ENCODE results near the gene MARK1. TPM values are rescaled to one million over a fixed set of nuclear protein-coding genes. Genes with fewer than 3 reads are reported as not detected.

MARK1 gene
- total RNA-seq, 2 experiments from 2014 or later: not detected

DNA sequence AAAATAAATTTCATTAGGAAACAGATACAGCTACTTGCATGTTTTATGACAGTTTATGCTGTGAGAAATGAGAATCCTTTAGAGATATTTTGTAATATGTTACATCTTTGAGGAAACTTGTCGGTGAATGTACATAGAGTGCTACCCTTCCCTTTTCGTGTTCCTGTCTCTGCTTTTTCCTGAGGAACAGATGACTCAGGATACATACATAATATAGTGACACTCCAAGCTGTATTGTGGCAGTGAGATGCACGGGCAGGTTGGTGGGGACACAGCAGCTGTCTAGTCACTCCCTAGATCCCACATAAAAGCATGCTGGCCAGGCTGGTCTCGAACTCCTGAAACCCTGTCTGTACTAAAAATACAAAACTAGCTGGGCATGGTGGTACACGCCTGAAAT lies 20.9 kb upstream of the MARK1 start:
- Mint-ChIP-seq H3K27me3 (peaks cover 10% of the 10 kb centered on the region), H3K36me3 (ENCODE audit: low read depth) (no peaks in the 10 kb centered on the region), H3K27ac (no peak overlapping the region), H3K4me3 (no peak overlapping the region), H3K4me1 (no peaks in the 10 kb centered on the region), H3K9me3 (ENCODE audit: low read depth) (no peaks in the 10 kb centered on the region)
- intact Hi-C loops (cut with DNase I, micrococcal nuclease): no loop called here
- ChIA-PET CTCF (no interaction called here), POLR2A (no interaction called here)
- ATAC-seq (no peak), DNase-seq (no peak)

DNA sequence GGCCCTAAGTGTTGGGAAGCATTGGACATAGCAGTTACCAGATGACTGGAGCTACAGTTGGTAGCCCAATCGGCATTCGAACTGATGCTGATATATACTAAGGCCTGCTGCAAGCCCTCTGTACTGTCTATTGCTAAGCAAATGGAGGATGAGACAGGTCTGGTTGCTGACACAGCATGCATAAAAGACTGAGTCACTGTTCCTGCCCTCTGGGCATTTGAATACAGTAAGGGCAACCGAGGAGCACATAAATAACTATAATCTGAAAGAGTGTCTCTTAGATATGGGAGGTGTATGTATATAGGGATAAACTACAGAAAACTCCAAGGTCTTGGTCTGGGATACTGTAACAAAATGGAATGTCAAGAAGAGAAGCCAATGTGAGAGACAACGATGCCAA lies 16.8 kb upstream of the MARK1 start:
- no peak for ATAC-seq
- no peaks in the 10 kb centered on the region for H3K36me3 Mint-ChIP-seq (ENCODE audit: low read depth)
- intact Hi-C loops (cut with DNase I, micrococcal nuclease): no loop called here
- H3K27me3 Mint-ChIP-seq: peaks cover 7% of the 10 kb centered on the region
- no peak for DNase-seq
- H3K27ac Mint-ChIP-seq: no peak overlapping the region
- ChIA-PET POLR2A (no interaction called here), CTCF (no interaction called here)
- H3K4me1 Mint-ChIP-seq: no peaks in the 10 kb centered on the region
- no peaks in the 10 kb centered on the region for H3K9me3 Mint-ChIP-seq (ENCODE audit: low read depth)
- no peak overlapping the region for H3K4me3 Mint-ChIP-seq

DNA sequence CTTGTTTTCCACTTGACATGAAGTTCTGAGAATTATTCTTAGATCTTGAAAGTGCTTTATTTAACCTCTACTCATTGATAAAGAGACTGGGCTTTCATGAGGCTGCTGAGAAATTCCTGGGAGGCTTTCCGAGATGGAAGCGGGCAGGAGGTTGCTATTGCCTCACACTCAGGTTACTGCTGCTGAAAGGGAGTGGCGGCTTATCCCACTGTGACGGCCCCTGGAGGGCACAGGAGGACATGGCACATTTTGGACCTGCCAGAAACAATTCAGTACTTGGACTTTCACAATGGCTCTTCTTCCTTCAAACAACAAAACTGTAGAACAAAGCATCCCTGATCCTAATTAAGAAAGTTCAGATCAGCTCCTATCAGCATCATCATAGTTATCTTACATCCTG lies 16.2 kb upstream of the MARK1 start:
- Mint-ChIP-seq H3K27me3 (peaks cover 9% of the 10 kb centered on the region), H3K36me3 (ENCODE audit: low read depth) (no peaks in the 10 kb centered on the region), H3K4me3 (no peak overlapping the region), H3K4me1 (no peaks in the 10 kb centered on the region), H3K27ac (no peak overlapping the region), H3K9me3 (ENCODE audit: low read depth) (no peaks in the 10 kb centered on the region)
- DNase-seq: no peak
- ChIA-PET POLR2A (no interaction called here), CTCF (interaction anchor here (1.2 kb wide), 1 partner anchor 10 kb away, joined by 4 read pairs; no protein-coding TSS in a partner anchor)
- ATAC-seq: no peak
- intact Hi-C loops (cut with DNase I, micrococcal nuclease): no loop called here

DNA sequence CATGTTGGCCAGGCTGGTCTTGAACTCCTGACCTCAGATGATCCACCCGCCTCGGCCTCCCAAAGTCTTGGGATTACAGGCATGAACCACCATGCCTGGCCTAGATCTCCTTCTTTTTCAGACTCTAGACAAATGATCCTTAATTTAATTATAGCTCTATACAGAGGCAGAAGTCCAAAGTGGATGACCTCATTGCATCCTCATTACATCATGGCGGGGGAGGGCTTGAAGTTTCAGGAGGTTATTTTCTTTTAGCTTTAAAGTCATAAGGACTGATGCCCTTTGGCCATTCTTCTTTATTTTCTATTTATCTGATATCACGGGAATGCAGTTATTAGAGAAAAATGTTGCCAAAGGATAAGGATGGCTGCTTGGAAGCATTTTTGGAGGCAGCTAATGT lies 14.1 kb upstream of the MARK1 start:
- CTCF ChIA-PET: no interaction called here
- Mint-ChIP-seq H3K4me1 (no peaks in the 10 kb centered on the region), H3K4me3 (no peak overlapping the region), H3K36me3 (ENCODE audit: low read depth) (no peaks in the 10 kb centered on the region), H3K27ac (no peak overlapping the region), H3K9me3 (ENCODE audit: low read depth) (no peaks in the 10 kb centered on the region), H3K27me3 (peaks cover 19% of the 10 kb centered on the region)
- DNase-seq (no peak), ATAC-seq (no peak)
- intact Hi-C loops (cut with DNase I, micrococcal nuclease): no loop called here
- POLR2A ChIA-PET: no interaction called here

DNA sequence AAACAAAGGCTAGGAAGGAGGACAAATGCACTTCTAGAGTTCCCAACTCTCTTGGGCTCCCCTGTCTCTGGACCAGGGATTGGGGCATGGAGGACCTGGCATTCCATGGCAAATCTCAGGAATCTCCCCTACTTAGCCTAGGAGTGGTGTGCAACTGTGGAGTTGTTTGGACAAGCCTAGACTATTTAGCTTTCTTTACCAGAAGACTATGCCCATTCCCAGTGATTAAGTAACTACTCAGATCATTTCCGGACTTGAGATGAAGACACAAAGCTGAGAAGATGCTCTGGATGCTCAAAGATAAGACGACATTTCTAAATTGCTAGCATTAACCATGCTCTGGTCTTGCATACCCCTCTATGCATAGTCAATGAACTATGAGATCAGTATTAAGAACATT lies 13.7 kb upstream of the MARK1 start:
- Mint-ChIP-seq H3K9me3 (ENCODE audit: low read depth) (no peaks in the 10 kb centered on the region), H3K27ac (no peak overlapping the region), H3K4me1 (no peaks in the 10 kb centered on the region), H3K36me3 (ENCODE audit: low read depth) (no peaks in the 10 kb centered on the region), H3K27me3 (peaks cover 22% of the 10 kb centered on the region), H3K4me3 (no peak overlapping the region)
- no peak for DNase-seq
- no peak for ATAC-seq
- intact Hi-C loops (cut with DNase I, micrococcal nuclease): no loop called here
- CTCF ChIA-PET: no interaction called here
- POLR2A ChIA-PET: no interaction called here

DNA sequence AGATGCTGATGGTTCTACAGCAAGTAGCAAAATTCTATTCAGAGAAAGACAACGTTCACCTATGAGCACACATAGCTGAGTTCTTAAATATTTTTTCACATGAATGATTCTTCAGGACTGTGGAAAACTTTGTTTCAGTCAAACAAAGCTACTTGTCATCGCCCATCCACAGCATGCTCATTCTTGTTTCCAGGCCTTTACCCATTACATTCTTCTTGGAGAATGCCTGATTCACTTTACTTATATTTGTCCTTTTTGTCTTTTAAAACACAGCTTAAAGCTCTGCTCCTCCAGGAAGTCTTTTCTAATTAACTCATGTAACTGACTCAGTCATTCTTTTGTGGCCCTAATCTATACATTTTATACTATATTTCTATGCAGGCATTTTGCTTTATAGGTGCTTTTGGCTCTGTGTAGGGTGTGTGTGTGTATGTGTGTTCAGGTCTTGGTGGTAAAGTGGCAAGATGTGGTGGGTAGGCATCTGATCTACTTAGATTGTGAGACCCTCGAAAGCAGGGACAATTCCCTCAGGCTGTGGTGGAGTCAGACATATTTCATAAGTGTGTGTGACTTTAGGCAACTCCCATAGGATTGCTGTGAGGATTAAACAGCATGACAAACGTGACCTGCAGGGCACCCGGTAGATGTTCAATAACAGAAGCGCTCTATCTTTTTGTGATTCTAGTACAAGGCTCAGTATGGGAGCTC lies 11.8 kb upstream of the MARK1 start:
- peaks cover 27% of the 10 kb centered on the region for H3K27me3 Mint-ChIP-seq

DNA sequence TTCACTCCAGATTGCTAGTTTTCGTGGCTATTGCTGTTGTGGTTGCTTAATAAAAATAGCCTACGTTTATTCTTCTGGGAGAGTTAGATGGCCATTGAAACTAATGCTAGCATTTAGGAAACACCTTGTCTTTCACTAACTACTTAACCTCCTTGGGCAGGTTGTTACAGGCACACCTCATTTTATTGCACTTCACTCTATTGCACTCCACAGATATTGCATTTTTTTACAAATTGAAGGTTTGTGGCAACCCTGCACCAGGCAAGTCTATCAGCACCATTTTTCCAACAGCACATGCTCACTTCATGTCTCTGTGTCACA lies 11.3 kb upstream of the MARK1 start:
- ChIA-PET POLR2A (no interaction called here), CTCF (no interaction called here)
- H3K4me1 Mint-ChIP-seq: no peaks in the 10 kb centered on the region
- no peak overlapping the region for H3K27ac Mint-ChIP-seq
- DNase-seq (no peak), ATAC-seq (no peak)
- intact Hi-C loops (cut with DNase I, micrococcal nuclease): no loop called here
- H3K4me3 Mint-ChIP-seq: no peak overlapping the region
- peaks cover 27% of the 10 kb centered on the region for H3K27me3 Mint-ChIP-seq
- no peaks in the 10 kb centered on the region for H3K9me3 Mint-ChIP-seq (ENCODE audit: low read depth)
- H3K36me3 Mint-ChIP-seq (ENCODE audit: low read depth): no peaks in the 10 kb centered on the region

More for the DNA sequence above, 11.8 kb upstream of the MARK1 start:
- no peaks in the 10 kb centered on the region for H3K36me3 Mint-ChIP-seq (ENCODE audit: low read depth)
- POLR2A ChIA-PET: no interaction called here
- H3K4me1 Mint-ChIP-seq: no peaks in the 10 kb centered on the region
- CTCF ChIA-PET: no interaction called here
- H3K27ac Mint-ChIP-seq: no peak overlapping the region
- no peaks in the 10 kb centered on the region for H3K9me3 Mint-ChIP-seq (ENCODE audit: low read depth)
- DNase-seq (no peak), ATAC-seq (no peak)
- no peak overlapping the region for H3K4me3 Mint-ChIP-seq
- intact Hi-C loops (cut with DNase I, micrococcal nuclease): no loop called here

DNA sequence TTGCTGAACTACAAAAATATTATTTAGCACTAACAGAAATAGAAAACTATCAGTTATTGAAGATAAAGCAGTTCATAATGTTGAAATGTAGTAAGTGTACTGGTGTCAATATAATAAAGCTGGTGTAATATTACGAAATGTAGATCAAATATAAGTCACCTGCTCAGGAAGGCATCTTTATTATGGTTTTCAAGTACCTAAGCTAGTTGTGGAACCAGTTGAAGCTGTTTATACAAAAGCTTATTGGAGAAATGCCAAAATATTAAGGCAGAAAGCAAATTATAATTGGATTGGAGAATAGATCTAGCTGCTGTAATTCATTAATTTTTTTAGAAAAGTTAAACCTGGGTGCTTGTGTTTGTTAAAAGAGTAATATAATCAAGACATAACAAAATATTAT lies 6.2 kb upstream of the MARK1 start:
- no peaks in the 10 kb centered on the region for H3K36me3 Mint-ChIP-seq (ENCODE audit: low read depth)
- H3K27ac Mint-ChIP-seq: no peak overlapping the region
- DNase-seq (no peak), ATAC-seq (no peak)
- H3K4me3 Mint-ChIP-seq: no peak overlapping the region
- no peaks in the 10 kb centered on the region for H3K9me3 Mint-ChIP-seq (ENCODE audit: low read depth)
- H3K4me1 Mint-ChIP-seq: no peaks in the 10 kb centered on the region
- ChIA-PET POLR2A (no interaction called here), CTCF (interaction anchor here (0.6 to 1.2 kb wide), 2 partner anchors 9 to 121 kb away, joined by 3 to 4 read pairs; no protein-coding TSS in a partner anchor)
- intact Hi-C loops (cut with DNase I, micrococcal nuclease): no loop called here
- peaks cover 47% of the 10 kb centered on the region for H3K27me3 Mint-ChIP-seq

DNA sequence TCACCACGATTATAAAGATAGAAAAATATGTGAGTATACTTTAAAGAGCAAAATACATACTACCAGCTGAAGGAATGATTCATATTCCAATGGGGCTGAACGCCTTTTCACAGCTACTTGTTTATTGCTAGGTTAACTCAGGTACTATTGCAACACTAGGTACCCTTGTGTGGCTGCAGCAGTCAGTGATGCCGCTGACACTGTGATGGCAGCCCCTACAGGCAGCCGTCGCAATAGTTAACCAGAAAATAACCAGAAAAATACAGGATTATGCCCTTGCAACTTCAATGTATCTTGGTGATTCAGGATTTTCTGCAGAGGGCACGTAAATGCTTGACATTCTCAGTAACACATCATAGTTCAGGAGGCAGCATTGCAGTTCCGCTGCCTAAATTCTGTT lies 1.6 kb upstream of the MARK1 start:
- H3K4me3 Mint-ChIP-seq: no peak overlapping the region

DNA sequence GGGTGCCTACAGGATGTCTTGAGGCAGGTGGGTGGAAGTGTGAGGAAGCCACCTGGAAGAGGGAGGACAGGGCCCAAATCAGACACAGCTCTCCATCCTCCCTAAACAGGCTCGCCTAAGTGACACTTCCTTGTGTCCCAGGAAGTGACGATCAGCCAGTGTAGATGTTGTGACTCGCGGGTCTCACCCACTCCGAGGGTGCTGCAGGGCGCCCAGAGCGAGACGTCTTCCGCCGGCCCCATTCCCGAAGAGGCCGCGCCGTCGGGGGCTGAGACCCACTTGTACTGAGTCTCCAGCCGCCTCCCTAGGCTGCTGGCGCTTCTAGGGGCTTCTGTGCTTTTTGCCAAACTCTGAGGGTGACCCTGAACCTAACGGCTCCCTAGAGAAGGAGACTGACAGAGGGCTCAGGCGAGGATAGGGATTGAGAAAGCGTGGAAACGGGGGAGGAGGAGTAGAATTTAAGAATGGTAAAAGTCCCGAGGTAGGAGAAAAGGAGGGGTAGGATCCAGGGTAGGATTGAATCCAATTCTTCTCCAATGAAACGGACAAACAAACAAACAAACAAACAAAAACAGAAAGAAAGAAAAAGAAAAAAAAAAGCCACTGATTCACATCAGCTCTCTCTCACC lies 543 bp upstream of the MARK1 start:
- no peaks in the 10 kb centered on the region for H3K9me3 Mint-ChIP-seq (ENCODE audit: low read depth)
- peak overlapping the region; percentile 76 for H3K4me3 Mint-ChIP-seq
- H3K4me1 Mint-ChIP-seq: peaks cover 9% of the 10 kb centered on the region
- peak overlapping the region; percentile 42 for H3K27ac Mint-ChIP-seq
- peaks cover 61% of the 10 kb centered on the region for H3K27me3 Mint-ChIP-seq
- CTCF ChIA-PET: no interaction called here
- H3K36me3 Mint-ChIP-seq (ENCODE audit: low read depth): peaks cover 1% of the 10 kb centered on the region
- intact Hi-C loops (cut with DNase I, micrococcal nuclease): loop anchor here in 1 of 2 experiments (5.0 kb wide), 1 partner anchor 165 kb away; the partner anchor contains the start of gene C1orf115
- POLR2A ChIA-PET: interaction anchor here (0.6 kb wide), 1 partner anchor 365 kb away, joined by 3 read pairs; no protein-coding TSS in a partner anchor
- ATAC-seq: peak; percentile 40
- DNase-seq: peak; percentile 12

More for the DNA sequence above, 1.6 kb upstream of the MARK1 start:
- peaks cover 1% of the 10 kb centered on the region for H3K36me3 Mint-ChIP-seq (ENCODE audit: low read depth)
- H3K27me3 Mint-ChIP-seq: peaks cover 56% of the 10 kb centered on the region
- no peak for ATAC-seq
- ChIA-PET POLR2A (no interaction called here), CTCF (interaction anchor here (1.3 kb wide), 1 partner anchor 207 kb away, joined by 4 read pairs; no protein-coding TSS in a partner anchor)
- peaks cover 9% of the 10 kb centered on the region for H3K4me1 Mint-ChIP-seq
- intact Hi-C loops (cut with DNase I, micrococcal nuclease): loop anchor here in 1 of 2 experiments (5.0 kb wide), 1 partner anchor 166 kb away; the partner anchor contains the start of gene C1orf115
- no peak for DNase-seq
- no peaks in the 10 kb centered on the region for H3K9me3 Mint-ChIP-seq (ENCODE audit: low read depth)
- H3K27ac Mint-ChIP-seq: no peak overlapping the region

DNA sequence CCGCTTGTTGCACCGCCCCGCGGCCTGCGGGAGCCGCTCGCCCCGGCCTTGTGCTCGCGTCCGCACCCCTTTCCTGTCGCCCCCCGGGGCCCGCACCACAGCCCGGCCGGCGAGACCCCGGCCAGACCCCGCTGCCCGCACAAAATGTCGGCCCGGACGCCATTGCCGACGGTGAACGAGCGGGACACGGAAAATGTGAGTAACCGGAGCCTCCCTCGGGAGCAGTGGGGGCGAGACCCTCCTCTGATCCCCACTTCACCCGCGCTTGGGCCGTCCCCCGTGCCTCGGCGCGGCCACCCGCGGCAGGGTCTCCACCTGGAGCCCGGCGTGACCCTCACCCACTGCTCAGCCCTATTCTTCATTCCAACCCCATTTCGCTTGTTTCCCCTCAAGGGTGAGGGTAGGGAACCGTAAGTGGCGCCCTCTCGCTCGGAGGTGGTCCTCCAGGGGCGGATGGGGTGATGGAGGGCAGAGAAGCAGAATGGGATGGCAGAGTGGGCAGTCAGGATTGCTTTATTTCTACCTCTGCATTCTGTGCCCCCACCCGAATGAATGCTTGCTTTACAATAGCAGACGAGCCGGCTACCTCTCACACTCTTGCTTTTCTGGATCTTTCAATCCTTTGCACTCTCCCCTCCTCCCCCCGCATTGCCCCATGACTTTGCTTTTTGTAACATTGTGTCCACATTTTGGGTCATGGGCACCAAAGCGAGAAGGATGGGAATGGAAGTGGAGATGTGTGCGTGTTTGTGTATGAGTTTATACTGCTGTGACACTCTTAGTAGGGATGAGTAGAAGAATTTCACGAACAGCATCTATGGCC lies 954 bp downstream of the MARK1 start:
- intact Hi-C loops (cut with DNase I, micrococcal nuclease): loop anchor here (2.0 to 5.0 kb wide), 2 partner anchors 163 to 204 kb away; partner anchors contain the start of gene C1orf115 (in 1 of the 2)
- ChIA-PET CTCF (interaction anchor here (0.6 kb wide), 1 partner anchor 114 kb away, joined by 3 read pairs; no protein-coding TSS in a partner anchor), POLR2A (no interaction called here)
- H3K4me3 Mint-ChIP-seq: peak overlapping the region; percentile 44
- peaks cover 1% of the 10 kb centered on the region for H3K36me3 Mint-ChIP-seq (ENCODE audit: low read depth)
- peak; percentile 17 for DNase-seq
- peak; percentile 7 for ATAC-seq
- no peak overlapping the region for H3K27ac Mint-ChIP-seq
- peaks cover 60% of the 10 kb centered on the region for H3K27me3 Mint-ChIP-seq
- H3K9me3 Mint-ChIP-seq (ENCODE audit: low read depth): peaks cover 3% of the 10 kb centered on the region
- peaks cover 9% of the 10 kb centered on the region for H3K4me1 Mint-ChIP-seq

All from activated CD4-positive, alpha-beta T cell treated with anti-CD3 and anti-CD28 coated beads for 36 hours (primary cell).